BE2C (cell line): ENCODE results near the gene SERINC1.

Experiments used
- DNase-seq: peaks from one replicate; pipeline ENCODE4 v3.0.0-alpha.2; 2020
- H3K27me3 ChIP-seq: fragments of 250-450 bp; sonication (Bioruptor Pico); 2 replicates; pipeline ENCODE4 v1.5.1; 2020; ENCODE audit warnings: mild to moderate bottlenecking
- H3K36me3 ChIP-seq: fragments of 250-450 bp; sonication (Bioruptor Pico); 2 replicates; pipeline ENCODE4 v1.5.1; 2020; ENCODE audit warnings: mild to moderate bottlenecking
- H3K4me1 ChIP-seq: fragments of 250-450 bp; sonication (Bioruptor Pico); 2 replicates; pipeline ENCODE4 v1.5.1; 2020
- H3K4me3 ChIP-seq: 2 replicates; pipeline ENCODE4 v1.5.1; 2011; ENCODE audit warnings: low read depth, low read length
- H3K9me3 ChIP-seq: fragments of 250-450 bp; sonication (Bioruptor Pico); 2 replicates; pipeline ENCODE4 v1.5.1; 2020
- TF ChIP-seq, protein P1 (sequence below): IDR thresholded peaks from 2 replicates; pipeline ENCODE4 v1.5.1; 2012; ENCODE audit warnings: mild to moderate bottlenecking, low read depth, low read length

Gene SERINC1

DNA sequence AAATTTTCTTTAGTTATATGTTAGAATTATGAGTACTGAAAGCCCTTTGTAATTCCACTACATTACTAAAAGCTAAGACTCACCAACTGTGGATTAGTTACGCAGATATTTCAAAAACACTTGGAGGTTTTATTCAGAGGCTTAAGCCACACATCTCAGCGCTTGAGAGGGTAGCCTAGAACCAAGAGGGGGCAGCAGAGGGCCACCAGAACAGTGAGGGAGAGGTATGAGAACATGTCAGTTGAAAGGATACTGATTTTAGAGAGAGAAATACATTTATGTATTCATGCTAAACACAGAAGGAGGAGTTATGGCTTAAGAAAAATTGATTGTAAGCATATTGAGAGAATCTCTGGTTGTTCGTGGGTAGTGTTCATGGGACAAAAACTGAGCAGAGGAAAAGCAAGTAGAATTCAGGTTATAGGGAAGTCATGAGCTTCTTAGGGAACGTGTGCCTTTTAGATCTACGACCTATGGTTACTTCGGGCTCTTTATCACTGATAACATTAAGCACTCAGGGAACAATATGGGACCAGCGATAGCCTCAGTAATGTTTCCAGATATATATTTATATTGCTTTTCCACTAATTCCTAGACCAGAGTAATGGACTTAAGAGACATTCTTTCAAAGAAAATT is 20.4 kb upstream of the SERINC1 start:
- TF ChIP-seq, protein P1, sequence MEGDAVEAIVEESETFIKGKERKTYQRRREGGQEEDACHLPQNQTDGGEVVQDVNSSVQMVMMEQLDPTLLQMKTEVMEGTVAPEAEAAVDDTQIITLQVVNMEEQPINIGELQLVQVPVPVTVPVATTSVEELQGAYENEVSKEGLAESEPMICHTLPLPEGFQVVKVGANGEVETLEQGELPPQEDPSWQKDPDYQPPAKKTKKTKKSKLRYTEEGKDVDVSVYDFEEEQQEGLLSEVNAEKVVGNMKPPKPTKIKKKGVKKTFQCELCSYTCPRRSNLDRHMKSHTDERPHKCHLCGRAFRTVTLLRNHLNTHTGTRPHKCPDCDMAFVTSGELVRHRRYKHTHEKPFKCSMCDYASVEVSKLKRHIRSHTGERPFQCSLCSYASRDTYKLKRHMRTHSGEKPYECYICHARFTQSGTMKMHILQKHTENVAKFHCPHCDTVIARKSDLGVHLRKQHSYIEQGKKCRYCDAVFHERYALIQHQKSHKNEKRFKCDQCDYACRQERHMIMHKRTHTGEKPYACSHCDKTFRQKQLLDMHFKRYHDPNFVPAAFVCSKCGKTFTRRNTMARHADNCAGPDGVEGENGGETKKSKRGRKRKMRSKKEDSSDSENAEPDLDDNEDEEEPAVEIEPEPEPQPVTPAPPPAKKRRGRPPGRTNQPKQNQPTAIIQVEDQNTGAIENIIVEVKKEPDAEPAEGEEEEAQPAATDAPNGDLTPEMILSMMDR: peak; percentile 97
- no peaks in the 10 kb centered on the region for H3K36me3 ChIP-seq
- H3K27me3 ChIP-seq: no peaks in the 10 kb centered on the region
- H3K9me3 ChIP-seq: no peaks in the 10 kb centered on the region
- no peak overlapping the region for H3K4me3 ChIP-seq
- H3K4me1 ChIP-seq: no peaks in the 10 kb centered on the region
- peak; percentile 77 for DNase-seq

DNA sequence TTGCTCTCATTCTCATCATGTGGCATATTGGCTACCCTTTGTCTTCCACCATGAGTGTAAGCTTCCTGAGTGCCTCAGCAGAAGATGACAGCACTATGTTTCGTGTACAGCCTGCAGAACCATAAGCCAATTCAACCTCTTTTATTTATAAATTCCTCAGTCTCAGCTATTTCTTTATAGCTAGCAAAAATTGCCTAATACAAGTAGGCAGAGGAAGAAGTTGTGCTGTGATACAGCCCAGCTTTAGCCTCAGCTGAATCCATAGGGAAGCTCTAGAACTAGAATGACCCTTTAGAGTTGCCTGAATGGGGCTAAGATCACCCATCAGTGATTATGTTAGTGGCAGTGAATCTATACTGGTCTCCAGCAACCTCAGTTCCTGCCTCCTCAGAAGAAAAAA is 19.0 kb upstream of the SERINC1 start:
- H3K4me3 ChIP-seq: no peak overlapping the region
- no peak for DNase-seq
- no peaks in the 10 kb centered on the region for H3K9me3 ChIP-seq
- no peaks in the 10 kb centered on the region for H3K36me3 ChIP-seq
- TF ChIP-seq, protein P1: no peak
- H3K27me3 ChIP-seq: no peaks in the 10 kb centered on the region
- no peaks in the 10 kb centered on the region; the same call in 1 of the 2 replicates for H3K4me1 ChIP-seq

DNA sequence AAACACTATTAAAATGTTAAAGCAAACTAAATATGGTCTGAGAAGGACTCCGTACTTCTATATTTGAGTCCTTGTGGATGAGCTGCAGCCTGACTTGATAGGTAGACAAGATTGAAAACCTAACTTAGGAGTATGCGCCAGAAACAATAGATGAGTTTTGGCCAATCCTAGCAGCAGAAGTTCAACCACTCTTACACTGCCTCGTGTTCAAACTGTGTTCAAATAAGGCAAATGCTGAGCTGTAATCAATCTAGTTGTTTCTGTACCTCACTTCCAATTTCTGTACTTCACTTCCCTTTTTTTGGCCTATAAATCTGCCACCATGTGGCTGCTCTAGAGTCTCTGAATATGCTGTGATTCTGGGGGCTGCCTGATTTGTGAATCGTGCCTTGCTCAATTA is 13.2 kb upstream of the SERINC1 start:
- H3K36me3 ChIP-seq: no peaks in the 10 kb centered on the region
- H3K4me1 ChIP-seq: no peaks in the 10 kb centered on the region; the same call in 1 of the 2 replicates
- no peaks in the 10 kb centered on the region for H3K9me3 ChIP-seq
- H3K27me3 ChIP-seq: no peaks in the 10 kb centered on the region
- no peak for DNase-seq
- TF ChIP-seq, protein P1: no peak
- H3K4me3 ChIP-seq: no peak overlapping the region

DNA sequence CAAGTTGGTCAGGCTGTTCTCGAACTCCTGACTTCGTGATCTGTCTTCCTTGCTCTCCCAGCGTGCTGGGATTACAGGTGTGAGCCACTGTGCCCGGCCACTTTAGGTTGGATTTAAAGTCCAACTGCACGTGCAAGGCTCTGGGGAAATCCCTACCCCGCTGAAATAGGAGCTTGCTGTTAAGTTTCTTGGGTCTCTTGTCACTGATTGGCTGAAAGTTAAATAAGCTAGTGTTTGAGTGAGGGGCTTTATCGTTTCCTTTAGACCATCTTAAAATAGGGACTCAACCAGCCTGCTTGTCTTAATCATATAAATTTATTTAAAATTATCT is 11.1 kb upstream of the SERINC1 start:
- Histone ChIP-seq H3K4me1 (no peaks in the 10 kb centered on the region; the same call in 1 of the 2 replicates), H3K4me3 (no peak overlapping the region)
- DNase-seq: no peak

DNA sequence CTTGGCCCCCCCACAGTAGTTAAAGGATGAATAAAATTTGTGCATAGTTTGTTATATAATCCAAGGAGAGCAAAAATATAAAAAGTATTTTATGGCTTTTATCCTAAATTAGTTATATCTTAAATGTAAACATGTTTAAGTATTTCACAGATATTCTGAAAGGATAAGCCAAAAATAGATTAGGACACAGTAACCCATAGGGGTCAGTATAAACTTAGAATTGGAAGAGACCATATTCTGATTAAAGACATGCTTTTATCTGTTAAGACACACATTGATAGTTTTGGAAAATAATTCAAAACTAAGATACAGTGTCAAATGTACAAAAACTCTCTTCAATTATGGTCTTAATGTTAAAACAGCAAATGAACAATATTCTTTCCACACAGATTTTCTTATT is 4.5 kb upstream of the SERINC1 start:
- H3K36me3 ChIP-seq: no peaks in the 10 kb centered on the region
- DNase-seq: no peak
- no peaks in the 10 kb centered on the region for H3K27me3 ChIP-seq
- H3K9me3 ChIP-seq: no peaks in the 10 kb centered on the region
- no peaks in the 10 kb centered on the region for H3K4me1 ChIP-seq
- TF ChIP-seq, protein P1: peak; percentile 39
- no peak overlapping the region for H3K4me3 ChIP-seq

More for the DNA sequence above, 11.1 kb upstream of the SERINC1 start:
- no peaks in the 10 kb centered on the region for H3K27me3 ChIP-seq
- H3K36me3 ChIP-seq: no peaks in the 10 kb centered on the region
- TF ChIP-seq, protein P1: no peak
- H3K9me3 ChIP-seq: no peaks in the 10 kb centered on the region

DNA sequence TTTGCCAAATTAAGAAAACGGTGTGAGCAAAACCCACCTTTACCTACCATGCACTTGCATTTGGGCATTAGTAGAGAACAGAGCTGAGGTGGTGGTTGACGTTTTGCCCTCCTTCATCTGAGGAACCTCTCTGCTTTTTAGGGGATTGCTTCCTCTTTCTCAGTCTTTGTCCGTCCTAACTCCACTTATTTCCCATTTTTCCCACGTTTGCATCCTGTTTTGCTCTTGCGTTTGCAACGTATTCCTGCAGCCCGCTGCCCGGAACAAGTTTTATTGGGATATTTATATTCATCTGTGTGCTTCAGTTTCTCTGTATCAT is 374 bp upstream of the SERINC1 start:
- H3K27me3 ChIP-seq: no peaks in the 10 kb centered on the region
- no peaks in the 10 kb centered on the region for H3K9me3 ChIP-seq
- DNase-seq: no peak
- no peaks in the 10 kb centered on the region for H3K4me1 ChIP-seq
- no peaks in the 10 kb centered on the region for H3K36me3 ChIP-seq
- H3K4me3 ChIP-seq: peak overlapping the region; percentile 99
- TF ChIP-seq, protein P1: no peak
